HPDE6-E6E7 (cell line): ENCODE data around the gene CHST11.

ENCODE experiments used
- DNase-seq: peaks from one replicate; pipeline ENCODE4 v3.0.0; 2011; ENCODE audit warnings: missing footprints; ENCODE audit errors: extremely low spot score

The CHST11 gene

GRCh38 chr12:104719700-104720338 lies 263.1 kb downstream of the CHST11 start:
- no peak for DNase-seq

- no peak for DNase-seq
Observed at GRCh38 chr12:104720339-104721038, 263.7 kb downstream of the CHST11 start.

- DNase-seq: no peak
Observed at GRCh38 chr12:104721039-104721405, 264.3 kb downstream of the CHST11 start.

GRCh38 chr12:104721936-104722335 lies 265.2 kb downstream of the CHST11 start:
- no peak for DNase-seq

- DNase-seq: no peak
Observed at GRCh38 chr12:104722601-104723534, 266.1 kb downstream of the CHST11 start.

- DNase-seq: no peak
Observed at GRCh38 chr12:104723895-104724294, 267.1 kb downstream of the CHST11 start.

GRCh38 chr12:104724992-104725585 lies 268.3 kb downstream of the CHST11 start:
- no peak for DNase-seq

- DNase-seq: no peak
Observed at GRCh38 chr12:104725610-104726009, 268.9 kb downstream of the CHST11 start.

GRCh38 chr12:104727726-104728465 lies 271.1 kb downstream of the CHST11 start:
- no peak for DNase-seq

GRCh38 chr12:104729091-104729490 lies 272.3 kb downstream of the CHST11 start:
- DNase-seq: no peak

GRCh38 chr12:104729610-104730446 lies 273.1 kb downstream of the CHST11 start:
- DNase-seq: no peak

- no peak for DNase-seq
Observed at GRCh38 chr12:104730763-104731162, 274.0 kb downstream of the CHST11 start.

GRCh38 chr12:104733717-104734175 lies 277.0 kb downstream of the CHST11 start:
- no peak for DNase-seq

- DNase-seq: no peak
Observed at GRCh38 chr12:104734541-104735095, 277.9 kb downstream of the CHST11 start.

- no peak for DNase-seq
Observed at GRCh38 chr12:104735801-104736200, 279.1 kb downstream of the CHST11 start.

- DNase-seq: no peak
Observed at GRCh38 chr12:104736307-104736706, 279.6 kb downstream of the CHST11 start.

GRCh38 chr12:104737113-104737512 lies 280.4 kb downstream of the CHST11 start:
- DNase-seq: no peak

GRCh38 chr12:104737791-104738301 lies 281.1 kb downstream of the CHST11 start:
- no peak for DNase-seq

GRCh38 chr12:104738331-104738730 lies 281.6 kb downstream of the CHST11 start:
- peak; percentile 54 for DNase-seq
